HG03469 (cell line): ENCODE results near the gene STAC2.

ENCODE experiments used
- ATAC-seq: cut with Tn5 transposase; IDR thresholded peaks from one replicate; pipeline ENCODE4 v1.9.1; 2021; ENCODE audit warnings: mild to moderate bottlenecking, moderate library complexity, moderate number of reproducible peaks; ENCODE audit not compliant: unreplicated experiment

Gene STAC2

GRCh38 chr17:39231591-39232551 lies 6.1 kb upstream of the STAC2 start:
- no peak for ATAC-seq

GRCh38 chr17:39231091-39231561 lies 5.4 kb upstream of the STAC2 start:
- ATAC-seq = no peak

GRCh38 chr17:39230361-39230760 lies 4.6 kb upstream of the STAC2 start:
- no peak for ATAC-seq

- no peak for ATAC-seq
Observed at GRCh38 chr17:39229274-39229913, 3.6 kb upstream of the STAC2 start.

GRCh38 chr17:39227364-39227919 lies 1.7 kb upstream of the STAC2 start:
- no peak for ATAC-seq

GRCh38 chr17:39225959-39226683 lies 376 bp upstream of the STAC2 start:
- no peak for ATAC-seq

GRCh38 chr17:39224778-39225307 lies 902 bp downstream of the STAC2 start:
- ATAC-seq = no peak

- ATAC-seq = no peak
Observed at GRCh38 chr17:39223907-39224777, 1.6 kb downstream of the STAC2 start.

- ATAC-seq = no peak
Observed at GRCh38 chr17:39222866-39223834, 2.6 kb downstream of the STAC2 start.

GRCh38 chr17:39222151-39222550 lies 3.6 kb downstream of the STAC2 start:
- no peak for ATAC-seq

- ATAC-seq = no peak
Observed at GRCh38 chr17:39221572-39221971, 4.2 kb downstream of the STAC2 start.

- no peak for ATAC-seq
Observed at GRCh38 chr17:39219647-39220154, 6.0 kb downstream of the STAC2 start.

GRCh38 chr17:39218906-39219305 lies 6.8 kb downstream of the STAC2 start:
- no peak for ATAC-seq

GRCh38 chr17:39217734-39218369 lies 7.9 kb downstream of the STAC2 start:
- ATAC-seq = no peak

- no peak for ATAC-seq
Observed at GRCh38 chr17:39213852-39214251, 11.9 kb downstream of the STAC2 start.

GRCh38 chr17:39212841-39213480 lies 12.8 kb downstream of the STAC2 start:
- no peak for ATAC-seq

GRCh38 chr17:39212195-39212810 lies 13.4 kb downstream of the STAC2 start:
- ATAC-seq = no peak
